Mucosa of rectum (tissue), 2 donors: Measurements from ENCODE around the gene CD36.

Source experiments
- H3K27ac ChIP-seq, 2 donors: one replicate each; pipeline ENCODE4 v1.7.0; 2013; ENCODE audit warnings: inconsistent platforms in 2 of 2, low read depth in 2 of 2, low read length in 2 of 2
- H3K27me3 ChIP-seq, 2 donors: one replicate each; pipeline ENCODE4 v1.7.0; 2013; ENCODE audit warnings: low read length in 2 of 2; ENCODE audit not compliant: control insufficient read depth in 2 of 2, insufficient read depth in 2 of 2
- H3K36me3 ChIP-seq, 2 donors: one replicate each; pipeline ENCODE4 v1.7.0; 2013; ENCODE audit warnings: low read length in 2 of 2; ENCODE audit not compliant: control insufficient read depth in 2 of 2, insufficient read depth in 2 of 2
- H3K4me1 ChIP-seq, 2 donors: one replicate each; pipeline ENCODE4 v1.7.0; 2013; ENCODE audit warnings: low read length in 2 of 2, mild to moderate bottlenecking in 1 of 2; ENCODE audit not compliant: control insufficient read depth in 2 of 2, insufficient read depth in 2 of 2
- H3K4me3 ChIP-seq, 2 donors: one replicate each; pipeline ENCODE4 v1.7.0; 2013; ENCODE audit warnings: low read length in 2 of 2
- H3K9ac ChIP-seq, 2 donors: one replicate each; pipeline ENCODE4 v1.7.0; 2013; ENCODE audit warnings: low read length in 2 of 2, low read depth in 1 of 2, mild to moderate bottlenecking in 1 of 2
- H3K9me3 ChIP-seq, 2 donors: one replicate each; pipeline ENCODE4 v1.7.0; 2013; ENCODE audit warnings: low read length in 2 of 2; ENCODE audit not compliant: control insufficient read depth in 2 of 2
- donor health status: healthy.
- donor health status: Normal muscosa, but diverticular disease.

CD36 gene

DNA sequence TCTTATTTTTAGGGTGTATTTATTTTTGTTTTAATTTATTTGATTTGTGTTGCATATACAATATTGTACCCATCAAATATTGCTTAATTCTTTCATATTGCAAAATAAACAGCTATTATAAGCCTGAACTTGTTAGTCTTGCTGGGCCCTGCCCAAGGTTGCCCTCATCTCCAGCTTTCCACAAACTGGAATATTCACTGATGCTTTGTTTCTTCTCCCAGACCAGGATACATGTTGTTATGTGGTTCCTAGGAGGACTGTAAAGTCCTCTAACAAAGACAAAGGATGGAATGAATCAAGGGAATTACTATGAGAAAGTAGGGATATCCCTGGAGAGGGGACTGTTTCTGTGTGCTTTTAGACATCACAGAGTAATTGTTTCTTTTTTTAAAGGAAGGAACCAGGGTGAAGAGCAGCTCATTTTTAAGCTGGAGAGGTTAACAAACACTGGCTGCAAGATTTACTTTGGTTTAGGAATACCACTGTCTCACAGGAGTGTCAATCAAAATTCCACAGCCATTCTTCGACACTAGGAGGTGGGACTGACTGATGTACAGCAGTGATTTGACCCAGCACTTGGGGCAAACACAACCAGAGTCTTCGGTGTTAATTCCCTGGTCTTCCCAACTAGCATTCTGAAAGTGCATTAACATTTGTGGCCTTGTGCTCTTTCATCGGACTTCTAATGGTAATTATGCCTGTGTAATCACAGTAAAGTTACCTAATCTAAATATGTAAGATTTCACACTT is 14.8 kb upstream of the CD36 start:
- H3K4me3 ChIP-seq = no peak overlapping the region
- H3K36me3 ChIP-seq = no peaks in the 10 kb centered on the region
- no peak overlapping the region for H3K9ac ChIP-seq
- H3K27me3 ChIP-seq = no peaks in the 10 kb centered on the region
- H3K9me3 ChIP-seq = no peaks in the 10 kb centered on the region
- no peak overlapping the region for H3K27ac ChIP-seq
- H3K4me1 ChIP-seq = no peaks in the 10 kb centered on the region

DNA sequence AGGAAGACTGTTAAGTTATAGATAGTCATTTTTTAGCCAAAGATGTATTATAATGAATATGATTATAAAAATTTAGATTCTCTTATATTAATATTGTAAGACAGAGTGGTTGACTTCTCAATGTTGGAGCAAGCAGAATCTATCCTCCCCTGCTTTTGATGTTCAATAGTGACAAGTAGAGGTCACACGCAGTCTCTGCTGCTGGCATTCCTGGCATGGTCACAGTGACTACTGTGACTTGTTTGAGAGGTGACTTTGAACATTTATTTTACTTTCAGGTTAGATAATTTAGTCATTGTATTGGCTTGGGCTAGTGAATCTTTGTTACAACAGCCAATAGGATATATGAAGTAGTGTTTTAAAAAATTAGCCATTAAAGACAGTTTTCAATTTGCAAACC is 13.7 kb upstream of the CD36 start:
- no peaks in the 10 kb centered on the region for H3K4me1 ChIP-seq
- no peaks in the 10 kb centered on the region for H3K36me3 ChIP-seq
- H3K27ac ChIP-seq = no peak overlapping the region
- H3K4me3 ChIP-seq = no peak overlapping the region
- H3K27me3 ChIP-seq = no peaks in the 10 kb centered on the region
- no peaks in the 10 kb centered on the region for H3K9me3 ChIP-seq
- no peak overlapping the region for H3K9ac ChIP-seq

DNA sequence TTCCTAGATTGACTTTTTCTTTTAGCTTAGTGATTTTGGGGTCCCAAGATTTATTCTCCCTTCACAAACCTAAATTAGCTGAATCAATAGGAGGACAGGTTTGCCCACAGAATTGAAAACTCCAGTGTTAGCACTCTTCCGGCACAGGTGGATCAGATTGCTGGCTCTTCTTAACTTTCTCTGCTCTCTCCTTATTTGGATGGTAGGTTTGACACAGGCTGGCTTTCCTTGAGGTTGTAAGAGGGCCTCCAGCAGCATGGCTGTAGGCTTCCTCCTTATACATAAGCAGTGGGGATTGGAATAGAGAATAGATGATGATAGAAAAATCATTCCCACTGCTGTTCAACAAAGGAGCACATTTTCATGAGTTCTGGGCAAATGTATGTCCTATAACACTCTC is 9.4 kb upstream of the CD36 start:
- Histone ChIP-seq H3K9me3 (no peaks in the 10 kb centered on the region), H3K9ac (no peak overlapping the region), H3K36me3 (no peaks in the 10 kb centered on the region), H3K27me3 (no peaks in the 10 kb centered on the region), H3K27ac (no peak overlapping the region), H3K4me1 (no peaks in the 10 kb centered on the region), H3K4me3 (no peak overlapping the region)

DNA sequence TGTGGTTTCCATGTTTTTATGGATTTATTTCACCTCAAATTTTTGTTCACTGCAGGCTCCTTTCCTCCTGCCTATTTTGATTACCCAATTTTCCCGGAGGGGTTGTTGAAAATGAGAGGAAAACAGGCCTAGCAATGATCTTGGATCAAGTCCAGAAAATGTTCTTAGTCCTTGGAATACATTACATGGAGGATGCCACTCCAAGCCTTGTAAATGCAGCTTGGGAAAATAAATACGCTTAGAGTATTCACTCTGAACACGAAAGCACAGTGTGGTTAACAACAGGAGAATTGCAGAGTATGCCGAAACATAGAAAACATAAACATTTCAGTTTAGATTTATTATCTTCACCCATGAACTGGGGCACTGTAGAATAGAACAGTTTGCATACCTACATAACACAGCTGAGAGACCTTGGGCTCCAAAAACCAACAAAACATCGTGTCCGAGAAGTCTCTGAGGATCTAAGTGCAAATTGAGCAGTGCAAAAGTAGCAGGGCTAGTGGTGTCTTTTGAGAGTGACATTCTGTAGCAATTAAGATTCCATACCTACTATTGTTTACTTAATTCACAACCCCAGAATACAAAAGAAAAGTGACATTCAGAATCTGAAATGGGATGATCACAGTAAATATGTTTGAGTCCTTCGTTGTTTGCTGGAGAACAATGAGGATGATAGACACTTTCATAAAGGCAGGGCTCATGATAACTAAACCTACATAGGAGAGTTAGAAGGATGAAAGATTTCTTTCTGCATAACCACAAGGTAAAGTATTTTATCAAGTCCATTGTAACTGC is 7.6 kb upstream of the CD36 start:
- no peak overlapping the region for H3K27ac ChIP-seq
- no peaks in the 10 kb centered on the region for H3K9me3 ChIP-seq
- no peaks in the 10 kb centered on the region for H3K4me1 ChIP-seq
- H3K4me3 ChIP-seq = no peak overlapping the region
- no peak overlapping the region for H3K9ac ChIP-seq
- no peaks in the 10 kb centered on the region for H3K27me3 ChIP-seq
- H3K36me3 ChIP-seq = no peaks in the 10 kb centered on the region

DNA sequence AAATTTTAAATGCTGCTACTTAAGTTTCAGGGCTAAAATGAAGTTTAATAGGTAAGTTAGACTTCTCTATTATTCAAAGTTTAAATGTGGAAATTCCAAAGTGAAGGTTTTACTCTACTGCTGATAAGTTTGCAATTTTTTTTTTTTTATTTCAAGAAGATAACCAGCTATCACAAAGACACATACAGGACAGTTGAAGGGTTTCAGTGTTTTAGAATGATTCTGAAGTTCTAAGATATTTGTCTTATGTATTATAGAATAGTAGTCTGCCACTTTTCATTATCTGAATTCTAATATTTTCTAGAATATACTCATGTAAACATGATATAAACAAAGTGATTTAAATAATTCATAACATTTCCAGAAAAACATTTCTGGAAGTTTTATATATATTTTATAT is 7.0 kb upstream of the CD36 start:
- Histone ChIP-seq H3K9me3 (no peaks in the 10 kb centered on the region), H3K9ac (no peak overlapping the region), H3K27ac (no peak overlapping the region), H3K36me3 (no peaks in the 10 kb centered on the region), H3K4me3 (no peak overlapping the region), H3K4me1 (no peaks in the 10 kb centered on the region), H3K27me3 (no peaks in the 10 kb centered on the region)

DNA sequence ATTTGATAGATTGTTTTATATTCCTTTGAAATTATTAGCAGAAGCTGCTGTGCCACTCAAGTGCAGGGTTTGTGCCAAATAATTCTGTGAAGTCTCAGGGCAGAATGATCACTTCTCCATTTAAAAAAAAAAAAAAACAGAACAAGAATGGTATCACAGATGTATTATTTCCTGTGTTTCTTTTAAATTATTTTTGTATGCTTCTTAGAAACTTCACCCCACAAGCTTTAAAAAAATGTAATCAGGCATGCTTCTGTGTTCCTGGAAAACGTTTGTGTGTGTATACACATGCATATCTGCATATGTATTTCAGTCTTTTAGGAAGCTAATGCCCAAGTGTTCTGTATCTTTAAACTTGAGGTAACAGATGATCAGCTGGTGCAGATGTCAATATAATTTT is 6.3 kb upstream of the CD36 start:
- Histone ChIP-seq H3K27ac (no peak overlapping the region), H3K27me3 (no peaks in the 10 kb centered on the region), H3K9ac (no peak overlapping the region), H3K4me3 (no peak overlapping the region), H3K9me3 (no peaks in the 10 kb centered on the region), H3K4me1 (no peaks in the 10 kb centered on the region), H3K36me3 (no peaks in the 10 kb centered on the region)

DNA sequence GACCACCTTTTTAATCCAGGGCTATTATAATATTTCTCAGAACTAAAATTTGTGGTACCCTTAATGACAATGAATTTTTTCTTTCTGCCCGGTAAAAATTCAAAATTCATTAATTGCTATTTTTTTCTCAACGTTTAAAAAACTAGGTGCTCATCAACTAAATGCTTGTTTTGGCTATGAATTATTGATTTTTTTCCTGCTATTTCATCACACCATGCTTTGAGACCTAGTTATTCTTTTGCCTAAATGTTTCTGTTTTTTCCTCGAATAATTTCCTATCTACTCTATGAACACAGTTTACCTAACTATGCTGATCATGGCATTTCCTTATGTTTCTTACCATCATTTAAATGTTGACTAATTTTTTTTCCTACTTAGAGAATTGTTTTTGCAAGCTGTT is 5.6 kb upstream of the CD36 start:
- Histone ChIP-seq H3K4me3 (no peak overlapping the region), H3K4me1 (no peaks in the 10 kb centered on the region)

DNA sequence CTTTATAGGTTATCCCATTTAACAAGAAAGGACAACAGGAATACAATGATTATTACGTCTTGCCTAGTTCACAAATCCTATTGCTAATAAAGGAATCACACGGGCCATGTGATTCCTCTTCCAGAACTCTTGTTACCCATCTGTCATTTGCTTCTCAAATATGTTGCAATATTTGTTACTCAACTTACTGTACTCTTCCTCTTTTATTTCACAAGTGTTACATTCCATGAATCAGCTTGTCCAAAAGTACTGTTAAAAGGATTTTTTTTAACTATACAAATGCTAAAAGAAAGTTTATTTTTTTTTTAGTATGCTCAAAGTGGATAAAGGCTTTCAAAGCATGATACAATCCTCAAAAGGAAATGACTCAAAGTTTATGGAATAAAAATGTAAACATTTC is 3.9 kb upstream of the CD36 start:
- no peaks in the 10 kb centered on the region for H3K4me1 ChIP-seq
- H3K27me3 ChIP-seq = no peaks in the 10 kb centered on the region
- H3K27ac ChIP-seq = no peak overlapping the region
- no peaks in the 10 kb centered on the region for H3K9me3 ChIP-seq
- H3K9ac ChIP-seq = no peak overlapping the region
- H3K36me3 ChIP-seq = no peaks in the 10 kb centered on the region
- no peak overlapping the region for H3K4me3 ChIP-seq

More for the DNA sequence above, 5.6 kb upstream of the CD36 start:
- Histone ChIP-seq H3K36me3 (no peaks in the 10 kb centered on the region), H3K9me3 (no peaks in the 10 kb centered on the region), H3K27ac (no peak overlapping the region), H3K27me3 (no peaks in the 10 kb centered on the region), H3K9ac (no peak overlapping the region)

DNA sequence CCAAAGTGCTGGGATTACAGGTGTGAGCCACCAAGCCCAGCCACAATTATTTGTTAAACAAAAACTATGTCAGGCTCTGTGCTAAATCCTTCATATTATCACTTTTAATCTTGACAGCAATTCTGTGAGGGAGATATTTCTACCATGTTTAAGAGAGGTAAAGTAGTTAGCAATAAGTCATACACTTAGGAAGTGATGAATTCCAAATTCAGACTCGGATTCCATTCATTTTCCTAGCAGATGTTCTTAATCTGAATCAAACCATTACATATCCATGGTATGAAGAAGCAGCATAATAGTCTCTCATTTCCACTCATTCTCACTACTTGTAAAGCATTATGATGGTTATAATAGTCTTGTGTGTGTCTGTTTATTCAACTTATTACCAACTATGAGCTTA is 2.9 kb upstream of the CD36 start:
- H3K4me3 ChIP-seq = no peak overlapping the region
- no peaks in the 10 kb centered on the region for H3K4me1 ChIP-seq
- no peaks in the 10 kb centered on the region for H3K36me3 ChIP-seq
- H3K27ac ChIP-seq = no peak overlapping the region
- H3K27me3 ChIP-seq = no peaks in the 10 kb centered on the region
- no peaks in the 10 kb centered on the region for H3K9me3 ChIP-seq
- H3K9ac ChIP-seq = no peak overlapping the region

DNA sequence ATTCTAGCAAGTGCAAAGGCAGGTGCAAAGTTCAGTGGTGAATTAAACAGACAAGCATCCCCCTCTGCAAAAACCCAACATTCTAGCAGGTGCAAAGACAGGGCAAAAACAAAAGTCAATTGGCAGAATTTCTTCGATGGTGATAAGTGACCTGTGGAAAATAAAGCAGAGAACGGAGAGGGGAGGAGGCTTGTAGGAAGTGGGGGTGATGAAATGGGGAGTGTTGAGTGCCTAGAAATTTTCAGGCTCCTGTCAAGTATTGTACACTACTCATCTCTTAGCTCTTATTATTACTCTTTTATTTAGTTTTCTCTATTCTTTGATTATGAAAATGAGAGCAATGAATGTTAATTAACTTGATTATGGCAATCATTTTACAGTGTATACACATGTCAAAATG is 2.4 kb upstream of the CD36 start:
- Histone ChIP-seq H3K4me3 (no peak overlapping the region), H3K27me3 (no peaks in the 10 kb centered on the region), H3K36me3 (no peaks in the 10 kb centered on the region), H3K27ac (no peak overlapping the region), H3K9me3 (no peaks in the 10 kb centered on the region), H3K9ac (no peak overlapping the region), H3K4me1 (no peaks in the 10 kb centered on the region)
